Panc1 (cell line): ENCODE measurements around the gene CDYL. TPM values are rescaled to one million over a fixed set of nuclear protein-coding genes. Genes with fewer than 3 reads are reported as not detected.
A peak's percentile ranks its signal among the peaks of the same experiment; 100 is the strongest.

ENCODE experiments used
- ATAC-seq: fragments of 200-7000 bp; cut with Tn5 transposase; 2 replicates; pipeline ENCODE4 v1.9.1; 2020; ENCODE audit warnings: mild to moderate bottlenecking, moderate library complexity
- BruUV-seq: library from RNA; stranded (reverse); fragments of 400-500 nt; replicated peaks from 2 replicates; lab custom pipeline; 2021; lab: Mats Ljungman, UMichigan
- CTCF ChIA-PET: fragments of 300-600 bp; sonication (Branson Sonifier 250); formaldehyde crosslinking; loops from one replicate; lab custom pipeline; 2022; ENCODE audit warnings: antibody characterized with exemption; lab: Charles Lee
- POLR2A ChIA-PET: fragments of 300-600 bp; sonication (Branson Sonifier 250); formaldehyde crosslinking; loops from one replicate; lab custom pipeline; 2022; ENCODE audit warnings: antibody characterized with exemption; lab: Charles Lee
- DNase-seq: peaks from one replicate; pipeline ENCODE4 v3.0.0-alpha.2; 2010; ENCODE audit warnings: low read depth, low spot score
- H3K27ac ChIP-seq: 2 replicates; pipeline ENCODE4 v1.5.1; 2011; ENCODE audit warnings: mild to moderate bottlenecking, low read length, inconsistent platforms
- H3K27me3 ChIP-seq: fragments of 200-500 bp; sonication (Bioruptor generic); 2 replicates; pipeline ENCODE4 v1.6.0; 2014; ENCODE audit warnings: low read length, inconsistent platforms; ENCODE audit not compliant: control insufficient read depth, insufficient read depth
- H3K36me3 ChIP-seq: fragments of 200-500 bp; sonication (Bioruptor generic); 2 replicates; pipeline ENCODE4 v1.5.1; 2014; ENCODE audit warnings: inconsistent platforms, mild to moderate bottlenecking, low read length, moderate library complexity; ENCODE audit not compliant: control insufficient read depth, insufficient read depth
- H3K4me1 ChIP-seq: 2 replicates; pipeline ENCODE4 v1.5.1; 2011; ENCODE audit warnings: inconsistent platforms, mild to moderate bottlenecking, low read length, moderate library complexity; ENCODE audit not compliant: control insufficient read depth, insufficient read depth
- H3K4me3 ChIP-seq, 2 experiments: 2 replicates each; pipeline ENCODE4 v1.5.1; 2011 to 2012; ENCODE audit warnings: low read depth in 2 of 2, low read length in 2 of 2, mild to moderate bottlenecking in 2 of 2, inconsistent platforms in 1 of 2, moderate library complexity in 1 of 2
- H3K9me3 ChIP-seq: fragments of 200-500 bp; sonication (Bioruptor generic); 2 replicates; pipeline ENCODE4 v1.5.1; 2014; ENCODE audit warnings: low read depth, mild to moderate bottlenecking, inconsistent platforms, low read length, moderate library complexity; ENCODE audit not compliant: control insufficient read depth, insufficient read depth
- CTCF ChIP-seq: fragments of 450-650 bp; IDR thresholded peaks from 2 replicates; pipeline ENCODE4 v1.5.1; 2017; ENCODE audit warnings: mild to moderate bottlenecking
- POLR2AphosphoS5 ChIP-seq: IDR thresholded peaks from 2 replicates; pipeline ENCODE4 v1.6.1; 2012; ENCODE audit warnings: mild to moderate bottlenecking, low read depth, low read length, moderate library complexity
- SIN3A ChIP-seq: IDR thresholded peaks from 2 replicates; pipeline ENCODE4 v1.6.1; 2012; ENCODE audit warnings: low read depth, mild to moderate bottlenecking, low read length, moderate library complexity, borderline replicate concordance; ENCODE audit not compliant: insufficient read depth
- TCF7L2 ChIP-seq: IDR thresholded peaks from 2 replicates; pipeline ENCODE4 v1.6.1; 2011; ENCODE audit warnings: mild to moderate bottlenecking, low read depth, low read length, inconsistent platforms
- in situ Hi-C: cut with HindIII; loops from 2 replicates; pipeline ENCODE4 v1.10.0; 2016; ENCODE audit warnings: low sequenced_read_pairs, low pct_unique_long_range_greater_than_20kb
- intact Hi-C: fragments of 100-400 bp; cut with micrococcal nuclease; formaldehyde crosslinking; loops from one replicate; pipeline ENCODE4 v1.10.0; 2022; ENCODE audit not compliant: unreplicated experiment
- total RNA-seq: library from RNA; stranded (reverse); gene quantifications from one replicate; pipeline ENCODE4 v1.2.1, GENCODE V29; 2021; ENCODE audit not compliant: unreplicated experiment
- TF ChIP-seq, protein P1 (sequence below), 2 experiments: IDR thresholded peaks; 2 replicates each; pipeline ENCODE4 v1.6.1; 2011 to 2012; ENCODE audit warnings: low read depth in 2 of 2, control low read depth in 1 of 2, low read length in 1 of 2, mild to moderate bottlenecking in 1 of 2, moderate library complexity in 1 of 2; ENCODE audit not compliant: insufficient read depth in 1 of 2

CDYL gene
- total RNA-seq, 1 experiment from 2014 or later = 61.4 TPM

DNA sequence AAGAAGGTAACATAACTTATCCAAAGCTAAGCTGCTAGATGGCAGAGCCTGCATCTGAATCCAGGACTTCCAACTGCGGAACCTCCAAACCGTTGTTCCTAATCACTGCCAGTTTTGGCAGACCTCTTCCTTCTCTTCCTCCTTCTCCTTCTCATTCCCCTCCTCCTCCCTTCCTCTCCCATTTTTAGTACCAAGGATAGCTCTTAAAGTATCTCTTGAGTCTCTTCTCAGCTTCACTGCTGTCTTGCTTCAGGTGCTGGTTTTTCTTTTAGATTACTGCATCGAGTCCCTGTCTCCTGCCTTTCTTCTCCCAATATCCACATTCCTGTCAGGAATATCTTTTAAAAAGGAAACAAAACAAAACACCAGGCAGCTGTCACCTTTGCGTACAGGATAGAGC is 77.1 kb downstream of the CDYL start:
- no peak for ATAC-seq

GRCh38 chr6:4853782-4854511 is 77.7 kb downstream of the CDYL start:
- DNase-seq (no peak), ATAC-seq (peak; percentile 51; the same call in 1 of the 2 replicates)
- Histone ChIP-seq H3K4me3 (no peak overlapping the region), H3K36me3 (no peaks in the 10 kb centered on the region), H3K27me3 (no peaks in the 10 kb centered on the region), H3K27ac (no peak overlapping the region), H3K9me3 (no peaks in the 10 kb centered on the region), H3K4me1 (peaks cover 3% of the 10 kb centered on the region; the same call in 1 of the 2 replicates)
- TF ChIP-seq SIN3A = no peak
- TF ChIP-seq, protein P1, sequence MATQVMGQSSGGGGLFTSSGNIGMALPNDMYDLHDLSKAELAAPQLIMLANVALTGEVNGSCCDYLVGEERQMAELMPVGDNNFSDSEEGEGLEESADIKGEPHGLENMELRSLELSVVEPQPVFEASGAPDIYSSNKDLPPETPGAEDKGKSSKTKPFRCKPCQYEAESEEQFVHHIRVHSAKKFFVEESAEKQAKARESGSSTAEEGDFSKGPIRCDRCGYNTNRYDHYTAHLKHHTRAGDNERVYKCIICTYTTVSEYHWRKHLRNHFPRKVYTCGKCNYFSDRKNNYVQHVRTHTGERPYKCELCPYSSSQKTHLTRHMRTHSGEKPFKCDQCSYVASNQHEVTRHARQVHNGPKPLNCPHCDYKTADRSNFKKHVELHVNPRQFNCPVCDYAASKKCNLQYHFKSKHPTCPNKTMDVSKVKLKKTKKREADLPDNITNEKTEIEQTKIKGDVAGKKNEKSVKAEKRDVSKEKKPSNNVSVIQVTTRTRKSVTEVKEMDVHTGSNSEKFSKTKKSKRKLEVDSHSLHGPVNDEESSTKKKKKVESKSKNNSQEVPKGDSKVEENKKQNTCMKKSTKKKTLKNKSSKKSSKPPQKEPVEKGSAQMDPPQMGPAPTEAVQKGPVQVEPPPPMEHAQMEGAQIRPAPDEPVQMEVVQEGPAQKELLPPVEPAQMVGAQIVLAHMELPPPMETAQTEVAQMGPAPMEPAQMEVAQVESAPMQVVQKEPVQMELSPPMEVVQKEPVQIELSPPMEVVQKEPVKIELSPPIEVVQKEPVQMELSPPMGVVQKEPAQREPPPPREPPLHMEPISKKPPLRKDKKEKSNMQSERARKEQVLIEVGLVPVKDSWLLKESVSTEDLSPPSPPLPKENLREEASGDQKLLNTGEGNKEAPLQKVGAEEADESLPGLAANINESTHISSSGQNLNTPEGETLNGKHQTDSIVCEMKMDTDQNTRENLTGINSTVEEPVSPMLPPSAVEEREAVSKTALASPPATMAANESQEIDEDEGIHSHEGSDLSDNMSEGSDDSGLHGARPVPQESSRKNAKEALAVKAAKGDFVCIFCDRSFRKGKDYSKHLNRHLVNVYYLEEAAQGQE (IDR thresholded peaks at IDR 0.05; ENCODE audit: insufficient read depth in 1 of 2, low read depth in 2 of 2, low read length in 1 of 2) = no peak
- no peak for TF ChIP-seq TCF7L2
- no peak for TF ChIP-seq POLR2AphosphoS5
- no peak for TF ChIP-seq CTCF
- no TSS peak for BruUV-seq
- ChIA-PET POLR2A (no interaction called here), CTCF (no interaction called here)
- intact Hi-C loops = no loop called here
- in situ Hi-C loops = no loop called here

More for the DNA sequence above, 77.1 kb downstream of the CDYL start:
- Histone ChIP-seq H3K27me3 (no peaks in the 10 kb centered on the region), H3K27ac (no peak overlapping the region), H3K4me3 (no peak overlapping the region), H3K36me3 (no peaks in the 10 kb centered on the region), H3K9me3 (no peaks in the 10 kb centered on the region), H3K4me1 (peaks cover 9% of the 10 kb centered on the region; the same call in 1 of the 2 replicates)
- DNase-seq = no peak
- intact Hi-C loops = no loop called here
- ChIA-PET POLR2A (no interaction called here), CTCF (no interaction called here)
- BruUV-seq = no TSS peak
- in situ Hi-C loops = no loop called here
- no peak for TF ChIP-seq POLR2AphosphoS5
- TF ChIP-seq, protein P1 (IDR thresholded peaks at IDR 0.05; ENCODE audit: insufficient read depth in 1 of 2, low read depth in 2 of 2, low read length in 1 of 2) = peak; percentile 54 to 79; a peak in 2 of 4 replicates
